Heart left ventricle (tissue), 16 donors: Measurements from ENCODE around the gene SGCA. TPM values are rescaled to one million over a fixed set of nuclear protein-coding genes. Genes with fewer than 3 reads are reported as not detected.

Experiments used
- ATAC-seq, 4 donors: fragments of 200-7000 bp; cut with Tn5 transposase; one replicate each; pipeline ENCODE4 v1.9.1; 2020 to 2022; ENCODE audit warnings: moderate library complexity in 4 of 4, mild to moderate bottlenecking in 3 of 4, moderate number of reproducible peaks in 1 of 4
- DNase-seq, 5 donors: peaks; one replicate each; pipeline ENCODE4 v3.0.0-alpha.2; 2020
- H3K27ac ChIP-seq, 12 donors: fragments of 200-600 bp; sonication (generic) in 4 of 12; one replicate each; pipeline versions ENCODE4 v1.5.0 to v1.8.0; 2016 to 2022; ENCODE audit warnings: mild to moderate bottlenecking in 2 of 12
- H3K27me3 ChIP-seq, 9 donors: fragments of 200-600 bp; sonication (generic) in 2 of 9; one replicate each; pipeline versions ENCODE4 v1.5.1 to v1.8.0; 2016 to 2022; ENCODE audit warnings: mild to moderate bottlenecking in 3 of 9
- H3K36me3 ChIP-seq, 9 donors: fragments of 200-600 bp; sonication (generic) in 2 of 9; one replicate each; pipeline versions ENCODE4 v1.5.0 to v1.8.0; 2018 to 2022; ENCODE audit warnings: mild to moderate bottlenecking in 2 of 9
- H3K4me1 ChIP-seq, 12 donors: fragments of 200-600 bp; sonication (generic) in 4 of 12; one replicate each; pipeline versions ENCODE4 v1.5.0 to v1.8.0; 2016 to 2022; ENCODE audit warnings: mild to moderate bottlenecking in 3 of 12
- H3K4me3 ChIP-seq, 12 donors: fragments of 200-600 bp; sonication (generic) in 4 of 12; one replicate each; pipeline versions ENCODE4 v1.5.0 to v1.8.0; 2017 to 2022; ENCODE audit warnings: mild to moderate bottlenecking in 9 of 12, moderate library complexity in 4 of 12
- H3K9me3 ChIP-seq, 12 donors: fragments of 200-600 bp; sonication (generic) in 4 of 12; one replicate each; pipeline versions ENCODE4 v1.5.0 to v1.8.0; 2016 to 2022; ENCODE audit warnings: mild to moderate bottlenecking in 1 of 12
- POLR2A ChIP-seq, 2 donors: fragments of 450-650 bp; IDR thresholded peaks; one replicate each; pipeline ENCODE4 v1.6.1; 2017; ENCODE audit warnings: antibody characterized with exemption in 2 of 2, mild to moderate bottlenecking in 2 of 2, moderate library complexity in 2 of 2
- WGBS, 4 donors: extraction: QIAGEN DNeasy Blood & Tissue Kit in 2 of 4; methylation state at CpG; one replicate each; pipeline versions ENCODE4 v1.1.5 to v1.1.7; 2013 to 2018; 5-methylcytosine and 5-hydroxymethylcytosine counted together
- intact Hi-C, 10 donors: fragments of 100-400 bp; cut with DNase I; formaldehyde crosslinking; loops; one replicate each; pipeline versions ENCODE4 v1.11.1 to v1.14.2; 2022
- polyA plus RNA-seq, 2 donors: library from polyadenylated mRNA; stranded (reverse); fragments of 200-250 nt; gene quantifications; one replicate each; pipeline ENCODE4 v1.2.3, GENCODE V29; 2013
- total RNA-seq, 9 donors: library from RNA; depleted of rRNA in 2 of 9; stranded (reverse); fragments of >200 nt in 2 of 9; fragmentation: NEBNext Ultra II Directional in 3 of 9; extraction: Animal tissue kit (Norgen Biotek cat#: 25700) in 3 of 9; gene quantifications; one replicate each; pipeline versions ENCODE4 v1.1.0 to v1.2.4, GENCODE V29; 2016 to 2023
- TF ChIP-seq, protein P1 (sequence below), 12 donors: fragments of 200-600 bp; sonication (generic) in 4 of 12; IDR thresholded peaks; one replicate each; pipeline versions ENCODE4 v1.5.0 to v1.8.0; 2018 to 2022; ENCODE audit warnings: antibody characterized with exemption in 12 of 12, mild to moderate bottlenecking in 5 of 12
- donor health status: ischemic (EF 13 %, LVEDD 7.1; RV severe dilation, severe dysfunction).
- donor health status: healthy with polysubstance abuse.
- donor health status: DM: no; HTN: yes; CAD: no.
- donor health status: DM: no; HTN: no; CAD: no.
- donor health status: ischemic (EF 25% LVEDD 6.9; RV normal size, moderate dysfunction).
- donor health status: ischemic (EF 25% LVEDD 5.7; RV mildly dilated, moderate dysfunction).
- donor health status: healthy.
- donor health status: DM: yes; HTN: yes; CAD: no.
- donor health status: ischemic (EF 35%, LVEDD 5.7; RV mildly dilated, moderate dysfunction).
- donor health status: nonischemic (EF 11% LVEDD 7.7; RV severe dilation, severe dysfunction).
- donor health status: DM: yes; HTN: yes; CAD: no.
- donor health status: PGD.
- donor health status: ischemic (EF 29% LVEDD 5.4; RV normal size, mild dysfunction).
- donor health status: nonischemic (EF 23%, LVEDD 6.1; RV moderate dilation, normal function).

SGCA gene
- total and polyA plus RNA-seq, 11 donors, result 96.5 to 225 (median 151) TPM

DNA sequence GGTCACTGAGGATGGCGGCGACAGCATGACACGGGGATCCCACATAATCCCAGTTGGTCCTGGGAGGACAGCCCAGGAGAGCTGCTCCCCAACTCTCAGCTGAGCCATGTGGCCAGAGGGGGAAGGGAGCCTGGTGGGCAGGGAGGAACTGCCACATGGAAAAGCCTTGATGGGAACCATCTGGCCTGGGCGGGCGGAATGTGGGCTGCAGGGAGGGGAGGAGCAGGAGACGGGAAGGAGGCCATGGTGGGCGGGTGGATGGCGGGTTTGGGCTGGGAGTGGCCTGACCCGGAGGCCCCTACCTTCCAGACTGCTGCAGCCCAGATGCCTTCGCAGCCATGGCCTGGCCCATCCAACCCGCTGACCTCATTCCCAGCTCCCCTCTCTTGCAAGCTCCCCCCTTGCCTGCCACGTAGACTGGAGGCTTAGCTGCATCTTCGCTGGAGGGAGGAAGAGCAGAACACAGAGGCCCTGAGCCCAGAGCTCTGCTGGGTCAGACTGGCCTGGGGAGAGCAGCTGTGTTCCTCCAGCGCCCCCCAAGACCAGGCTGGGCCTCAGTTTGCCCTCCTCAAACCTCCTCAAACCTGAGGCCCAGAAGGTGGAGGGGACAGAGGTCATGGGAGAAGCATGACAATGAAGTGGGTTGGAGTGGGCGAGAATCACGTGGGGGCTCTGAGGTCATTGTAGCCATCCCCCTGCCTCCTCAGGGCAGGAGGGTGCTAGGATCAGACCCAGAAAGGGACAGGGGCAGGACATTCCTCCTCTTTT lies 43.9 kb downstream of the SGCA start:
- peak; percentile 88 to 93 (median 92) for DNase-seq
- H3K27ac ChIP-seq, result peak overlapping the region; percentile 47 to 92 (median 80)
- no peaks in the 10 kb centered on the region for H3K36me3 ChIP-seq
- 50 to 61% (median 59%) methylated on average over 16 of the region's 16 CpGs for WGBS, 4 donors
- intact Hi-C loops, result no loop called here
- H3K9me3 ChIP-seq, result no peaks in the 10 kb centered on the region
- H3K4me3 ChIP-seq, result peak overlapping the region in 4 of 12 donors; percentile 3 to 21 (median 13)
- peak; percentile 78 to 93 (median 88) for ATAC-seq
- H3K27me3 ChIP-seq, result peaks cover 0 to 35% (median 4%) of the 10 kb centered on the region in 9 donors
- peak in 1 of 2 donors; percentile 21 for TF ChIP-seq POLR2A (IDR thresholded peaks at IDR 0.05)
- TF ChIP-seq, protein P1, sequence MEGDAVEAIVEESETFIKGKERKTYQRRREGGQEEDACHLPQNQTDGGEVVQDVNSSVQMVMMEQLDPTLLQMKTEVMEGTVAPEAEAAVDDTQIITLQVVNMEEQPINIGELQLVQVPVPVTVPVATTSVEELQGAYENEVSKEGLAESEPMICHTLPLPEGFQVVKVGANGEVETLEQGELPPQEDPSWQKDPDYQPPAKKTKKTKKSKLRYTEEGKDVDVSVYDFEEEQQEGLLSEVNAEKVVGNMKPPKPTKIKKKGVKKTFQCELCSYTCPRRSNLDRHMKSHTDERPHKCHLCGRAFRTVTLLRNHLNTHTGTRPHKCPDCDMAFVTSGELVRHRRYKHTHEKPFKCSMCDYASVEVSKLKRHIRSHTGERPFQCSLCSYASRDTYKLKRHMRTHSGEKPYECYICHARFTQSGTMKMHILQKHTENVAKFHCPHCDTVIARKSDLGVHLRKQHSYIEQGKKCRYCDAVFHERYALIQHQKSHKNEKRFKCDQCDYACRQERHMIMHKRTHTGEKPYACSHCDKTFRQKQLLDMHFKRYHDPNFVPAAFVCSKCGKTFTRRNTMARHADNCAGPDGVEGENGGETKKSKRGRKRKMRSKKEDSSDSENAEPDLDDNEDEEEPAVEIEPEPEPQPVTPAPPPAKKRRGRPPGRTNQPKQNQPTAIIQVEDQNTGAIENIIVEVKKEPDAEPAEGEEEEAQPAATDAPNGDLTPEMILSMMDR (IDR thresholded peaks at IDR 0.05), result no peak
- H3K4me1 ChIP-seq, result peaks cover 0 to 71% (median 31%) of the 10 kb centered on the region in 12 donors

DNA sequence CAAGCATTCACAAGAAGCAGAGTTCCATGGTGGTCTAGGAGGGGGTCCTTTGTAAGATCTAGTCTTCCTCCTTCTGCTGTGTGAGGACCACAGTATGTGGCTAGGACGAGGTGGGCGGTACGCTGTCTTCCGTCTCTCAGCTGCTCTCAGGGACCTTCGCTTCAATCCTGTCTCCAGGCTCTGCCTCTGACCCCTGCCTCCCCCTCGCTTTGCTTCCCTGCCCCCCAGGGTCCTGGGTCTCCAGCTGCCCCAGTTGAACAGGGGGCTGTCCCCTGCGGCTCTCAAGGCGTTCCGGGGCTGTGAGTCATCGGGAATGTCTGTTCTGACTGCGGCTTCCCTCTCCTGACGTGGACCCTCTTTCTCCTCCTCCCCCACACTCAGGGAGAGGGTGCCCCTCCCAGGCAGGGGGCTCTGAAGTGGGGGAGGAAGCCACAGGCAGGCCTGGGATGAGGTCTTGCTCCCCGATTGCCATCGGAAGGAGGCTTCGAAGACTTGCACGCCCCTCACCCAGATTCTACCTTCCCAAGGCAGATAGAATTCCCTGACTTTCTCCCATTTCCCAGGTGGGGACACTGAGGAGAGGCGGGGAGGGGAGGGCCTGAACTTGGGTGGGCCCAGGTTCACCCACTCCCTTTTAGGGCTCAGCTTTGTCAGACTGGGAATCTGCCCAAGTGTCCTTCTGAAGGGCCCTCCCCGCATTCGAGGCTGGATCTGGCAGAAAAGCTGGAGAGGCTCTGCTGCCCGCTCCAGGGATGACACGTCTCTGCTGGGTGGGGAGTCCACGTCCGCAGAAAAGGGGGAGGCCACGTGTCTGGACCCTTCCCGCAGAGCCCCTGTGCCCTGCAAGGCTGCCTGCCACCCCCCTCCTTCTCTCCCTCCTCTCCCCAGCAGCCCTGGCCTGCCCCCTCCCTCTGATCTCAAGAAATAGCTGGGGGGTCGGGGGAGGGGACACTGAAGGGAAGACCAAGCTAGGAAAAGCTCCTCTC lies 44.7 kb downstream of the SGCA start:
- intact Hi-C loops, result no loop called here
- Histone ChIP-seq H3K27ac (peak overlapping the region; percentile 47 to 92 (median 80)), H3K27me3 (peaks cover 0 to 32% (median 4%) of the 10 kb centered on the region in 9 donors), H3K36me3 (no peaks in the 10 kb centered on the region), H3K4me3 (peak overlapping the region in 3 of 12 donors; percentile 3 to 21 (median 18)), H3K9me3 (no peaks in the 10 kb centered on the region), H3K4me1 (peaks cover 0 to 67% (median 33%) of the 10 kb centered on the region in 12 donors)
- 40 to 51% (median 46%) methylated on average over 20 to 26 of the region's 26 CpGs for WGBS, 4 donors
- TF ChIP-seq POLR2A (IDR thresholded peaks at IDR 0.05), result no peak
- TF ChIP-seq, protein P1 (IDR thresholded peaks at IDR 0.05), result no peak
- ATAC-seq (peak; percentile 29 to 80 (median 61)), DNase-seq (peak; percentile 68 to 93 (median 81))

GRCh38 chr17:50211249-50212120 lies 45.7 kb downstream of the SGCA start:
- H3K36me3 ChIP-seq, result no peaks in the 10 kb centered on the region
- 41 to 63% (median 51%) methylated on average over 9 of the region's 9 CpGs for WGBS, 4 donors
- H3K4me1 ChIP-seq, result peaks cover 0 to 61% (median 29%) of the 10 kb centered on the region in 12 donors
- H3K27ac ChIP-seq, result peak overlapping the region in 10 of 12 donors; percentile 13 to 92 (median 80)
- intact Hi-C loops, result no loop called here
- ATAC-seq, result peak in 3 of 4 donors; percentile 23 to 43 (median 32)
- peaks cover 0 to 23% (median 4%) of the 10 kb centered on the region in 9 donors for H3K27me3 ChIP-seq
- H3K9me3 ChIP-seq, result no peaks in the 10 kb centered on the region
- no peak overlapping the region for H3K4me3 ChIP-seq
- DNase-seq, result no peak
- TF ChIP-seq, protein P1 (IDR thresholded peaks at IDR 0.05), result no peak
- TF ChIP-seq POLR2A (IDR thresholded peaks at IDR 0.05), result no peak
